Measurements from ENCODE around the gene EPHB6.

GRCh38 chr7:142870147-142870559 lies 15.3 kb downstream of the EPHB6 start:
- TF ChIP-seq, protein P1, sequence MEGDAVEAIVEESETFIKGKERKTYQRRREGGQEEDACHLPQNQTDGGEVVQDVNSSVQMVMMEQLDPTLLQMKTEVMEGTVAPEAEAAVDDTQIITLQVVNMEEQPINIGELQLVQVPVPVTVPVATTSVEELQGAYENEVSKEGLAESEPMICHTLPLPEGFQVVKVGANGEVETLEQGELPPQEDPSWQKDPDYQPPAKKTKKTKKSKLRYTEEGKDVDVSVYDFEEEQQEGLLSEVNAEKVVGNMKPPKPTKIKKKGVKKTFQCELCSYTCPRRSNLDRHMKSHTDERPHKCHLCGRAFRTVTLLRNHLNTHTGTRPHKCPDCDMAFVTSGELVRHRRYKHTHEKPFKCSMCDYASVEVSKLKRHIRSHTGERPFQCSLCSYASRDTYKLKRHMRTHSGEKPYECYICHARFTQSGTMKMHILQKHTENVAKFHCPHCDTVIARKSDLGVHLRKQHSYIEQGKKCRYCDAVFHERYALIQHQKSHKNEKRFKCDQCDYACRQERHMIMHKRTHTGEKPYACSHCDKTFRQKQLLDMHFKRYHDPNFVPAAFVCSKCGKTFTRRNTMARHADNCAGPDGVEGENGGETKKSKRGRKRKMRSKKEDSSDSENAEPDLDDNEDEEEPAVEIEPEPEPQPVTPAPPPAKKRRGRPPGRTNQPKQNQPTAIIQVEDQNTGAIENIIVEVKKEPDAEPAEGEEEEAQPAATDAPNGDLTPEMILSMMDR (conservative IDR thresholded peaks at IDR 0.05; ENCODE audit: low read depth, low read length): no peak
- no peak for TF ChIP-seq EZH2phosphoT487 (IDR thresholded peaks at IDR 0.05; ENCODE audit: borderline replicate concordance, low read length)

Measured in PC-3 (cell line).